ENCODE measurements around the gene TRPC4AP.

The TRPC4AP gene

DNA sequence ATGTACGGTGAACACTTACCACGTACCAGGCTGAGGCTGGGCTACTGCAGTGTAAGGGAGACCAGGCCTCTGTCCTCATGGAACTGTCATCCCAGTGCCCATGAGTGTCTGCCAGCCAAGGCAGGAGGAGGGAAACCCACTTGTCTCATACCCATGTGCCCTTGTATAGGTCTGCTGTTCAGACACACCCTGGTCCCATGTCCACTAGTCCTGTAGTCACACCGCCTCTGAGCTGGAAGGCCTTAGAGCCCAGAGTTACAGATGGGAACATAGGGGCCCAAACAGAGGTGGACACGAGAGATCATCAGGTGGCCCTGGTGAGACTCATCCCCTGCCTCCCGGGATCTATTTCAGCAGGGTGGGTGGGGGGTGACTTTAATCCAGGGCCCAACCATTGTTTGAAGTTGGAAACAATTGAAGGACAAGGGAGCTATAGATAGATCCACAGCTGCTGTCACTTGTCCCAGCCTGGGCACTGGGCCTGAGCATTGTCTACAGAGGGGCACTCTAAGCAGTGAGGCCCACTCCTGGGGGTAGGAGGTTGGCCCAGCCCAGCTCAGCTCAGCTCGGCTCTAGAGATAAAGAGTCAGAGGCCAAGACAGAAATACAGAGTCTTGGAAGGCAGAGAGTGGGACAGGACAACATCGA lies 122.3 kb downstream of the TRPC4AP start:
- H3K4me3 ChIP-seq (ENCODE audit: low read depth, low read length) = no peak overlapping the region
- TF ChIP-seq, protein P1, sequence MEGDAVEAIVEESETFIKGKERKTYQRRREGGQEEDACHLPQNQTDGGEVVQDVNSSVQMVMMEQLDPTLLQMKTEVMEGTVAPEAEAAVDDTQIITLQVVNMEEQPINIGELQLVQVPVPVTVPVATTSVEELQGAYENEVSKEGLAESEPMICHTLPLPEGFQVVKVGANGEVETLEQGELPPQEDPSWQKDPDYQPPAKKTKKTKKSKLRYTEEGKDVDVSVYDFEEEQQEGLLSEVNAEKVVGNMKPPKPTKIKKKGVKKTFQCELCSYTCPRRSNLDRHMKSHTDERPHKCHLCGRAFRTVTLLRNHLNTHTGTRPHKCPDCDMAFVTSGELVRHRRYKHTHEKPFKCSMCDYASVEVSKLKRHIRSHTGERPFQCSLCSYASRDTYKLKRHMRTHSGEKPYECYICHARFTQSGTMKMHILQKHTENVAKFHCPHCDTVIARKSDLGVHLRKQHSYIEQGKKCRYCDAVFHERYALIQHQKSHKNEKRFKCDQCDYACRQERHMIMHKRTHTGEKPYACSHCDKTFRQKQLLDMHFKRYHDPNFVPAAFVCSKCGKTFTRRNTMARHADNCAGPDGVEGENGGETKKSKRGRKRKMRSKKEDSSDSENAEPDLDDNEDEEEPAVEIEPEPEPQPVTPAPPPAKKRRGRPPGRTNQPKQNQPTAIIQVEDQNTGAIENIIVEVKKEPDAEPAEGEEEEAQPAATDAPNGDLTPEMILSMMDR (IDR thresholded peaks at IDR 0.05; ENCODE audit: low read depth, low read length) = no peak

DNA sequence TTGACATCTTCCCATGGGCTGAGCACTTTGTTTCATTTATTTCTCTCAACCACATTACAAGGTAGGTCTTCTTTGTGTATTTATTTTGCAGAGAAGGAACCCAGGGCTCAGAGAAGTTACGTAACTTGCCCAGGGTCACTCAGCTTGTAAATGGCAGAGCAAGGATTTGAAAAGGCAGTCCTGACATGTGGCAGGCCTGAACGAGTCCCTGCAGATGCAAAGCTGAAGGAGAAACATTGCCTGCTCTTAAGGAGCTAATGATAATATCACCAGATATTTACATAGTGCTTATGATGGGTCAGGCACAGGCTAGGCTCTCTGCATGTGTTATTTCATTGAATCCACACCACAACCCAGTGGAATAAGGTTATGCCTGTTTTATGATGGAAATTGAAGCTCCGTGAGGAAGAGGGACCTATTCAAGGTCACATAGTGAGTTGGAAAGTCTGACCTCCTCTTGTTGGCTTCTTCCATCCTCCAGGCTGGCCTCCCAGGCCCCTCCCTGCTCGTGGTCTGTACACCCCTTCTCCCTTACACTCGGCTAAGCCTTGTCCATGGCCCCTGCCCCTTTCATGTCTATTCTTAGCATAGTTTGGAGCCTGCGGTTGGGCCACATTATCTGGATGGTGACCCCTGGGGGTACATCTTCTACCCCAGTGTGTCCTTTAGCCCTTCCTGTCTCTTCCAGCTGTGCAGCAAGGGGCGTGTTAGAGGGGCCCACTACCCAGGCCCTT lies 124.4 kb downstream of the TRPC4AP start:
- TF ChIP-seq, protein P1 (IDR thresholded peaks at IDR 0.05; ENCODE audit: low read depth, low read length) = no peak
- no peak overlapping the region for H3K4me3 ChIP-seq (ENCODE audit: low read depth, low read length)

DNA sequence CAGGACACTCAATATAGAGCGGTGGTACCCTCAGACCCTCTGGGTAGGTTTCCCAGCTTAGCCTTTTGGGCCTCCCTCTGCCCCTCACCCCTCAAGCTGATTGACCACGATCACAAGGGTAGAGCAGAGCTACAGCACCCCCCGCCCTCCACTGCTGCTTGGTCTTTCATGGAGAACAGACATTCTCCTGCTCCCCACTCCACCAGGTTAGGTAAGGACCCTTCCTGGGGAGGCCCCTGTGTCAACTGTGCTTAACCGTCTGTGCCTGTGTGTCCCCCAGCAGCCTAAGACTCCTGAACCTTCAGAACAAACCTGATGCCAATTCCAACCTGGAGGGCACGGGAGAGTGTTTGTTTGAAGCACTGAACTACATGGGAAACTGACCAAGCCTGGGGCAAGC lies 125.2 kb downstream of the TRPC4AP start:
- TF ChIP-seq, protein P1 (IDR thresholded peaks at IDR 0.05; ENCODE audit: low read depth, low read length) = no peak
- no peak overlapping the region for H3K4me3 ChIP-seq (ENCODE audit: low read depth, low read length)

DNA sequence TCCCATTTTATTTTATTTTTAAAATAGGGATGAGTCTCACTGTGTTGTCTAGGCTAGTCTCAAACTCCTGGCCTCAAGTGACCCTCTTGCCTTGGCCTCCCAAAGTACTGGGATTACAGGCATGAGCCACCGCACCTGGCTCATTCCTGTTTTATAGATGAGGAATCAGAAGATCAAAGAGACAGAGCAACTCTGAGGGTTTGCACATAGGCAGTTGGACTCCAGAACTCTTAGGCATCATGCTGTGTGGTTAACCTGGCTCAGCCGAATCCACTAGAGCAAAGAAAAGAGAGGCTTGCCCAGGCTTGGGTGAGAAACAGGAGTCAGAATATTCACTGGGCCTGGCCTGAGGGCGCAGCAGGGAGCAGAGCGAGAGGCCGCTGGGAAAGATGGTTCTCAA lies 127.6 kb downstream of the TRPC4AP start:
- TF ChIP-seq, protein P1 (IDR thresholded peaks at IDR 0.05; ENCODE audit: low read depth, low read length) = no peak
- no peak overlapping the region for H3K4me3 ChIP-seq (ENCODE audit: low read depth, low read length)

DNA sequence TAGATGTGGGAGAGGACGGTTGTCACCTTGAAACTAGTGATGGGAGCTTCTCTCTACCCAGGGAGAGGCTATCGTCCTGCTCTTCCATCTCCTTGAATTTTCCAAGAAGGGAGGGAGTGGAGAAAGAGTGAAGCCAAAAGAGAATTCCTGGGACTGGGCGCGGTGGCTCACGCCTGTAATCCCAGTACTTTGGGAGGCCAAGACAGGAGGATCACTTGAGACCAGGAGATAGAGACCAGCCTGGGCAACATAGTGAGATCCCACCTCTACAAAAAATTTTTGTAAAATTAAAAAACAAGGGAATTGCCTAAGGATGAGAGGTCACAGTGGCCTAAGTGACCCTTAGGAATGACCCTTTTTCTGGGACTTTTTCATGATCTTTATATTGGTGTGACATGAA lies 128.1 kb downstream of the TRPC4AP start:
- TF ChIP-seq, protein P1 (IDR thresholded peaks at IDR 0.05; ENCODE audit: low read depth, low read length) = no peak
- H3K4me3 ChIP-seq (ENCODE audit: low read depth, low read length) = no peak overlapping the region

DNA sequence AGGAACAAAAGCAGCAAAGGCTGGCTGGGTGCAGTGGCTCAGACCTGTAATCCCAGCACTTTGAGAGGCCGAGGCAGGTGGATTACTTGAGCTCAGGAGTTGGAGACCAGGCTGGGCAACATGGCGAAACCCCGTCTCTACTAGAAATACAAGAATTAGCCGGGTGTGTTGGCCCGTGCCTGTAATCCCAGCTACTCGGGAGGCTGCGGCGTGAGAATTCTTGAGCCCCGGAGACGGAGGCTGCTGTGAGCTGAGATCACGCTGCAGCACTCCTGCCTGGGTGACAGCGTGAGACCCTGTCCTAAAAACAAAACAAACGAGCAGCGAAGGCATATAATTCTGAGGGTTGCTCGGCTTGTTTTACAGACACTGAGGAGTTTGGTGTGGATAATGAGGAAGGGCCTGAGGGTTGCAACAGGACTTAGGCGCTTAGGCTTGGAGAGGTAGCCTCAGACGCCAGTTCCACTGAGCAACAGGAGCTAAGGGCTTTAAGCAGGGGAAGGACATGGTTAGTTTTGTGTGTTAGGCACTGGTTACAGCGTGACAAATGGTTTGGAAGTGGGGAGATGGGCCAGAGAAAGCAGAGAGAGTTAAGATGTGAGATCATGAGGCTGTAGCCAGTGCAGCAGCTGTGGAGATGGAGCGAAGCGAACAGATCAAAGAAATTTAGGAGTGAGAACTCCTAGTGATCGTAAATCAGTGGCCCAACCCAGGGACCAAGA lies 135.7 kb downstream of the TRPC4AP start:
- TF ChIP-seq, protein P1 (IDR thresholded peaks at IDR 0.05; ENCODE audit: low read depth, low read length) = no peak
- H3K4me3 ChIP-seq (ENCODE audit: low read depth, low read length) = no peak overlapping the region

DNA sequence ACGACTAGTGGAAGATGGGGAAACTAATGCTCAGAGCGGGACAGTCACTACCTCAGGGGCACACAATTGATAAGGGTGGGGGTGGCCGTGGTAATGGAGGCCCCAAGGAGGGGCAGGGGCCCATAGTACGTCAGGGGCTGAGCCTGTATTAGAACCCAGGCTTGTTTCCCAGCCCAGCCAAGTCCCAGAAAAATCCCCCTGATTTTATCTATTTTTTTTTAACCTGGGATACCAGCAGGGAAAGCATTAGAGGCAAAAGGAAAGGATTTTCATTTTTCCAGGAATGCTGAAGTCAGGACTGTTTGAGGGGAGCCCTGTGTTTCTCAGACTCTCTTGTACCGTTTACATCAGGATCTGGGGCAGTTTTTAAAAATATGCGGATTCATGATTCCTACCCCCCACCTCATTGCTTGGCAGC lies 136.6 kb downstream of the TRPC4AP start:
- H3K4me3 ChIP-seq (ENCODE audit: low read depth, low read length) = peak overlapping the region; percentile 72
- TF ChIP-seq, protein P1 (IDR thresholded peaks at IDR 0.05; ENCODE audit: low read depth, low read length) = no peak
